Measurements from ENCODE around the gene RAB3B.

DNA sequence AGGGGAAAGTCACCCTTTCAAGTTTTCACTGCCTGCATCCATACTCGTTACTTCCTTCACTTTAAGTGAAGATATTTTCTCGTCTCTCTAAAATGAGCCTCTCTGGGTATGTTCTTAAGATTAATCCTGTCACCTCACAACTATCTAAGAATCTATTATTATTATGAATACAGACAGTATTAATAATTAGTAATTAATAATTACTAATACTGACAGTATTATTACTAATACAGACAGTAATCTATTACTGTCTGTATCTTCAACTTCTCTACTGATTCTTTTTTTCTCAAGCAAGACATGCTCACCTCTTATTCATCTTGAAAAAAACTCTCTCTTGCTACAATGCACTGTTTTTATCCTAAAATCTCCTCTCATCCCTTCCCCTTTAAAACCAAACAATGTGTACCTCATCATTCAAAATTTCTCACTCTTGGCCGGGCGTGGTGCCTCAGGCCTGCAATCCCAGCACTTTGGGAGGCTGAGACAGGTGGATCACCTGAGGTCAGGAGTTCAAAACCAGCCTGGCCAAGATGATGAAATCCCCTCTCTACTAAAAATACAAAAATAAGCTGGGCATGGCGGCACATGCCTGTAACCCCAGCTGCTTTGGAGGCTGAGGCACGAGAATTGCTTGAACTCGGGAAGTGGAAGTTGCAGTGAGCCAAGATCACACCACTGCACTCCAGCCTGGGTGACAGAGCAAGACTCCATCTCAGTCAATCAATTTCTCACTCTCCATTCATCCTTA is 119.7 kb downstream of the RAB3B start:
- TF ChIP-seq, protein P1, sequence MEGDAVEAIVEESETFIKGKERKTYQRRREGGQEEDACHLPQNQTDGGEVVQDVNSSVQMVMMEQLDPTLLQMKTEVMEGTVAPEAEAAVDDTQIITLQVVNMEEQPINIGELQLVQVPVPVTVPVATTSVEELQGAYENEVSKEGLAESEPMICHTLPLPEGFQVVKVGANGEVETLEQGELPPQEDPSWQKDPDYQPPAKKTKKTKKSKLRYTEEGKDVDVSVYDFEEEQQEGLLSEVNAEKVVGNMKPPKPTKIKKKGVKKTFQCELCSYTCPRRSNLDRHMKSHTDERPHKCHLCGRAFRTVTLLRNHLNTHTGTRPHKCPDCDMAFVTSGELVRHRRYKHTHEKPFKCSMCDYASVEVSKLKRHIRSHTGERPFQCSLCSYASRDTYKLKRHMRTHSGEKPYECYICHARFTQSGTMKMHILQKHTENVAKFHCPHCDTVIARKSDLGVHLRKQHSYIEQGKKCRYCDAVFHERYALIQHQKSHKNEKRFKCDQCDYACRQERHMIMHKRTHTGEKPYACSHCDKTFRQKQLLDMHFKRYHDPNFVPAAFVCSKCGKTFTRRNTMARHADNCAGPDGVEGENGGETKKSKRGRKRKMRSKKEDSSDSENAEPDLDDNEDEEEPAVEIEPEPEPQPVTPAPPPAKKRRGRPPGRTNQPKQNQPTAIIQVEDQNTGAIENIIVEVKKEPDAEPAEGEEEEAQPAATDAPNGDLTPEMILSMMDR (conservative IDR thresholded peaks at IDR 0.05 in 1 of 2, IDR thresholded peaks at IDR 0.05 in 1 of 2; ENCODE audit: extremely low read depth in 1 of 2, insufficient read depth in 1 of 2, low read depth in 1 of 2, low read length in 2 of 2): no peak
- no peak for TF ChIP-seq EZH2 (IDR thresholded peaks at IDR 0.05; ENCODE audit: borderline replicate concordance, low read length)
